ENCODE data around the gene TARS2. TPM values are rescaled to one million over a fixed set of nuclear protein-coding genes. Genes with fewer than 3 reads are reported as not detected.
A peak's percentile ranks its signal among the peaks of the same experiment; 100 is the strongest.

The TARS2 gene
- total and polyA plus RNA-seq, 2 experiments from 2014 or later, result 10.1 to 19.2 TPM

DNA sequence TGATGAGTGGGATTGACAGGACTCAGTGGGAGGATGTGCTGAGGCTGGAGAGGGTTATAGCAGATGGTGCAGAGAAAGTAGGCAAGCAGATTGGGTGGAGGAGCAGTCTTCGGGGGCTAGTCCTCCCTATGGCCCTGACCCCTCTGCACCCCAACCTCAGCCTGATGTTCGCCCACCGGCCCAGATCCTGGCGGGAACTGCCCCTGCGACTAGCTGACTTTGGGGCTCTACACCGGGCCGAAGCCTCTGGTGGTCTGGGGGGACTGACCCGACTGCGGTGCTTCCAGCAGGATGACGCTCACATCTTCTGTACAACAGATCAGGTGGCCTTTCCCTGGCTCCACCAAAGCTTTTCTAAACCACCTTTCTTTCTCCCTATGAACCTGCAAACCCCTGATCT lies 11.1 kb downstream of the TARS2 start:
- no peaks in the 10 kb centered on the region for H3K36me3 ChIP-seq (replicated peaks; ENCODE audit: insufficient read depth, low read depth)
- no peak overlapping the region for H3K27ac ChIP-seq
- no peak overlapping the region for H3K4me3 ChIP-seq
- no peaks in the 10 kb centered on the region for H4K20me1 ChIP-seq (ENCODE audit: insufficient read depth, poor library complexity, severe bottlenecking)
- H3K4me2 ChIP-seq, result no peak overlapping the region
- H3K9me3 ChIP-seq (ENCODE audit: low read depth), result no peaks in the 10 kb centered on the region
- TF ChIP-seq EZH2phosphoT487 (IDR thresholded peaks at IDR 0.05; ENCODE audit: low read depth, severe bottlenecking, unreplicated experiment), result no peak
- TF ChIP-seq EZH2 (IDR thresholded peaks at IDR 0.05; ENCODE audit: borderline replicate concordance), result no peak
- TF ChIP-seq, protein P1, sequence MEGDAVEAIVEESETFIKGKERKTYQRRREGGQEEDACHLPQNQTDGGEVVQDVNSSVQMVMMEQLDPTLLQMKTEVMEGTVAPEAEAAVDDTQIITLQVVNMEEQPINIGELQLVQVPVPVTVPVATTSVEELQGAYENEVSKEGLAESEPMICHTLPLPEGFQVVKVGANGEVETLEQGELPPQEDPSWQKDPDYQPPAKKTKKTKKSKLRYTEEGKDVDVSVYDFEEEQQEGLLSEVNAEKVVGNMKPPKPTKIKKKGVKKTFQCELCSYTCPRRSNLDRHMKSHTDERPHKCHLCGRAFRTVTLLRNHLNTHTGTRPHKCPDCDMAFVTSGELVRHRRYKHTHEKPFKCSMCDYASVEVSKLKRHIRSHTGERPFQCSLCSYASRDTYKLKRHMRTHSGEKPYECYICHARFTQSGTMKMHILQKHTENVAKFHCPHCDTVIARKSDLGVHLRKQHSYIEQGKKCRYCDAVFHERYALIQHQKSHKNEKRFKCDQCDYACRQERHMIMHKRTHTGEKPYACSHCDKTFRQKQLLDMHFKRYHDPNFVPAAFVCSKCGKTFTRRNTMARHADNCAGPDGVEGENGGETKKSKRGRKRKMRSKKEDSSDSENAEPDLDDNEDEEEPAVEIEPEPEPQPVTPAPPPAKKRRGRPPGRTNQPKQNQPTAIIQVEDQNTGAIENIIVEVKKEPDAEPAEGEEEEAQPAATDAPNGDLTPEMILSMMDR (IDR thresholded peaks at IDR 0.05; ENCODE audit: poor library complexity), result no peak
- H3K79me2 ChIP-seq, result no peaks in the 10 kb centered on the region
- no peaks in the 10 kb centered on the region for H3K9me2 ChIP-seq (replicated peaks; ENCODE audit: insufficient read depth)
- DNase-seq (ENCODE audit: low spot score), result no peak
- no peaks in the 10 kb centered on the region for H3K4me1 ChIP-seq (ENCODE audit: insufficient read depth)
- whole genome bisulfite sequencing (ENCODE audit: low lambda C conversion rate, missing lambda C conversion rate), result 99% methylated on average over 9 of the region's 10 CpGs
- H2AFZ ChIP-seq, result no peak overlapping the region
- no peaks in the 10 kb centered on the region for H3K27me3 ChIP-seq

DNA sequence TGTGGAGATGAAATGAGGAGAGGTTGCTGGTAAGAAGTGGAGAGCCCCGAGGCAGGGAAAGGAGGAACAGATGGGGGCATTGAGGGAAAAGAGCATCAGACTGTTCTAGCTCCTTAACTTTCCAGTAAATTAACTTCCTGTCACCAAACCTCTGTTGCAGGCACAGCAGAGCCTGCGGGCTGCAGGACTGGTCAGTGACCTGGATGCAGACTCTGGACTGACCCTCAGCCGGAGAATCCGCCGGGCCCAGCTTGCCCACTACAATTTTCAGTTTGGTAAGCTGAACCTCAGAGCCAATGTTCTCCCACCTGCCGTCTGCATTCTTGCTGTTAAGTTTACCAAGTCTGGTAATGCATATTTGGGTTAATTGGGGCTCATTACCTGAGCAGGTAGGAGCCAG lies 18.2 kb downstream of the TARS2 start:
- WGBS (ENCODE audit: low lambda C conversion rate, missing lambda C conversion rate), result 86% methylated on average over 6 of the region's 6 CpGs
- no peak overlapping the region for H3K4me3 ChIP-seq
- no peak for TF ChIP-seq EZH2phosphoT487 (IDR thresholded peaks at IDR 0.05; ENCODE audit: low read depth, severe bottlenecking, unreplicated experiment)
- no peak for TF ChIP-seq EZH2 (IDR thresholded peaks at IDR 0.05; ENCODE audit: borderline replicate concordance)
- no peak overlapping the region for H3K27ac ChIP-seq
- H3K9me2 ChIP-seq (replicated peaks; ENCODE audit: insufficient read depth), result no peaks in the 10 kb centered on the region
- H4K20me1 ChIP-seq (ENCODE audit: insufficient read depth, poor library complexity, severe bottlenecking), result no peaks in the 10 kb centered on the region
- no peaks in the 10 kb centered on the region for H3K4me1 ChIP-seq (ENCODE audit: insufficient read depth)
- H3K9me3 ChIP-seq (ENCODE audit: low read depth), result no peaks in the 10 kb centered on the region
- no peak overlapping the region for H2AFZ ChIP-seq
- no peak overlapping the region for H3K4me2 ChIP-seq
- no peaks in the 10 kb centered on the region for H3K36me3 ChIP-seq (replicated peaks; ENCODE audit: insufficient read depth, low read depth)
- H3K79me2 ChIP-seq, result no peaks in the 10 kb centered on the region
- no peaks in the 10 kb centered on the region for H3K27me3 ChIP-seq
- no peak for DNase-seq (ENCODE audit: low spot score)

DNA sequence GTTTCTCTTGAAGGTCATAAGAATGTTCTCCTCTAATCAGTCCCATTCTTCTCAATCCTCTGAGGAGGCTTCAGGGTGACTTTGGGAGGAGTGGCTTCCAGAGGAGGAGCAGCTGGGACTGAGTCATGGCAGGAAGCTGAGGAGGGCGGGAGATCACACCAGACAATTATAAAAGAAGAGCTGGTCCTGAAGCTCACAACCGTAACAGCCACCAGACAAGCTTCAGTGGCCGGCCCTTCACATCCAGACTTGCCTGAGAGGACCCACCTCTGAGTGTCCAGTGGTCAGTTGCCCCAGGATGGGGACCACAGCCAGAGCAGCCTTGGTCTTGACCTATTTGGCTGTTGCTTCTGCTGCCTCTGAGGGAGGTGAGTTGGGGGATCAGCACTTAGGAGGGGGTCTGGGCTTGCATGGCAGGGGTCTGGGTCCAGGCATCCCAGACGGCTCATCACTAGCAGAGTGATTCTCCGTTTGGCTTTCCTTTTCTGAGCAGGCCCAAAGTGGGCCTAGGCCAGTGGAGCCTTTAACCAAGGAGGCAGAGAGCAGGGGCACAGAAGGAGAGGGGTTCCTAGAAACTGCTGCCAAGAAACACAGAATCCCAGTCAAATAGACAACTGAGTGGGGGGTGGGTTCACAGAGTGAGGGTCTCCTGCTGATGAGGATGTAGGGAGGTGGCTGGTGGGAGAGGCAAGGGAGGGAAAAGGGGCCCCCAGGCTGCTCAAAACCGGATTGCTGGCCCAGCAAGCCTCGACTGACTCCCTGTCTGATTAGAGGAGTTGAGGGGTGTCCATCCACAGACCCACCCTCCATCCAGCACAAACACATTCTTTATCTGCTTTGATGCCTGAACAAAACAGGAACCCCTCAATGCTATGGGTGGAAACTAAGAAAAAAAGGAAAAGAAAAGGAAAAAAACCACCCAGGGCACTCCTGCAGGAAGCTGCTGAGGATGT lies 21.0 kb downstream of the TARS2 start, which contains the start of gene ECM1:
Gene ECM1 (plus strand): TSS at position 198 of the 953 bp plus-strand sequence. CDS start 101 bp downstream, at position 299.
- WGBS (ENCODE audit: low lambda C conversion rate, missing lambda C conversion rate), result 69% methylated on average over 7 of the region's 7 CpGs
- H3K9me3 ChIP-seq (ENCODE audit: low read depth), result no peaks in the 10 kb centered on the region
- no peaks in the 10 kb centered on the region for H3K79me2 ChIP-seq
- H3K4me2 ChIP-seq, result no peak within 1 kb of the TSS
- H2AFZ ChIP-seq, result no peak within 1 kb of the TSS
- H3K27ac ChIP-seq, result peak within 1 kb of the TSS; percentile 58
- H3K4me1 ChIP-seq (ENCODE audit: insufficient read depth), result no peaks in the 10 kb centered on the region
- TF ChIP-seq EZH2phosphoT487 (IDR thresholded peaks at IDR 0.05; ENCODE audit: low read depth, severe bottlenecking, unreplicated experiment) (no peak), EZH2 (IDR thresholded peaks at IDR 0.05; ENCODE audit: borderline replicate concordance) (no peak)
- TF ChIP-seq, protein P1 (IDR thresholded peaks at IDR 0.05; ENCODE audit: poor library complexity), result no peak
- H3K4me3 ChIP-seq, result no peak within 1 kb of the TSS
- H3K27me3 ChIP-seq, result no peaks in the 10 kb centered on the region
- no peaks in the 10 kb centered on the region for H3K9me2 ChIP-seq (replicated peaks; ENCODE audit: insufficient read depth)
- peak; percentile 64 for DNase-seq (ENCODE audit: low spot score)
- no peaks in the 10 kb centered on the region for H4K20me1 ChIP-seq (ENCODE audit: insufficient read depth, poor library complexity, severe bottlenecking)
- no peaks in the 10 kb centered on the region for H3K36me3 ChIP-seq (replicated peaks; ENCODE audit: insufficient read depth, low read depth)

DNA sequence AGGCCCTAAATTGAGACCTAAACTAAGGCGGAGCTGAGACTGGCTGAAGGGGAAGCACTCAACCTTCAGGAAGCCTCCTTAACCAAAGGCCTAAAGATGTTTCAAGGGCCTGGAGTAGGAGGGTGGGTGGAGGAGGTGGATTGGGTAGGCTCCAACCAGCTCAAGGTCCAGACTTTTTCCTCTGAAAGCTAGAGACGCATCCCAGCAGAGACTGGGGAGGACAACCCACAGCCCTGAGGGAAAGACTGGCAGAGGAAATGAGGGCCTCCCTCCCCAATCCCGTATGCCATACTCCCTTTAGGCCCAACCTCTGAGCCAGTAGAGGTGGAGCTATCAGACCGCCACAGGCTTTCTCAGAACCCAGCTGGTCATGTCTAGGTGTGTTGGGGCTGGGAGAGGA lies 21.8 kb downstream of the TARS2 start:
- DNase-seq (ENCODE audit: low spot score), result no peak
- TF ChIP-seq, protein P1 (IDR thresholded peaks at IDR 0.05; ENCODE audit: poor library complexity), result no peak
- TF ChIP-seq EZH2 (IDR thresholded peaks at IDR 0.05; ENCODE audit: borderline replicate concordance) (no peak), EZH2phosphoT487 (IDR thresholded peaks at IDR 0.05; ENCODE audit: low read depth, severe bottlenecking, unreplicated experiment) (no peak)
- Histone ChIP-seq H3K27me3 (no peaks in the 10 kb centered on the region), H3K36me3 (replicated peaks; ENCODE audit: insufficient read depth, low read depth) (no peaks in the 10 kb centered on the region), H3K27ac (no peak overlapping the region), H2AFZ (no peak overlapping the region), H3K79me2 (no peaks in the 10 kb centered on the region), H4K20me1 (ENCODE audit: insufficient read depth, poor library complexity, severe bottlenecking) (no peaks in the 10 kb centered on the region), H3K9me3 (ENCODE audit: low read depth) (no peaks in the 10 kb centered on the region), H3K4me2 (no peak overlapping the region), H3K9me2 (replicated peaks; ENCODE audit: insufficient read depth) (no peaks in the 10 kb centered on the region), H3K4me3 (no peak overlapping the region), H3K4me1 (ENCODE audit: insufficient read depth) (no peaks in the 10 kb centered on the region)
- 86% methylated on average over 4 of the region's 4 CpGs for WGBS (ENCODE audit: low lambda C conversion rate, missing lambda C conversion rate)
